NCI-H2227 (cell line): ENCODE results near the gene OR5P2.
"Not testable (repeated sequence)": the region's sequence is repeated elsewhere in the genome, so short reads cannot be mapped to it uniquely, and the experiment has no call there.

Experiments
- DNase-seq: peaks from one replicate; lab custom pipeline; 2025; ENCODE audit not compliant: unreplicated experiment; lab: John Stamatoyannopoulos, UW

The OR5P2 gene, protein sequence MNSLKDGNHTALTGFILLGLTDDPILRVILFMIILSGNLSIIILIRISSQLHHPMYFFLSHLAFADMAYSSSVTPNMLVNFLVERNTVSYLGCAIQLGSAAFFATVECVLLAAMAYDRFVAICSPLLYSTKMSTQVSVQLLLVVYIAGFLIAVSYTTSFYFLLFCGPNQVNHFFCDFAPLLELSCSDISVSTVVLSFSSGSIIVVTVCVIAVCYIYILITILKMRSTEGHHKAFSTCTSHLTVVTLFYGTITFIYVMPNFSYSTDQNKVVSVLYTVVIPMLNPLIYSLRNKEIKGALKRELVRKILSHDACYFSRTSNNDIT

DNA sequence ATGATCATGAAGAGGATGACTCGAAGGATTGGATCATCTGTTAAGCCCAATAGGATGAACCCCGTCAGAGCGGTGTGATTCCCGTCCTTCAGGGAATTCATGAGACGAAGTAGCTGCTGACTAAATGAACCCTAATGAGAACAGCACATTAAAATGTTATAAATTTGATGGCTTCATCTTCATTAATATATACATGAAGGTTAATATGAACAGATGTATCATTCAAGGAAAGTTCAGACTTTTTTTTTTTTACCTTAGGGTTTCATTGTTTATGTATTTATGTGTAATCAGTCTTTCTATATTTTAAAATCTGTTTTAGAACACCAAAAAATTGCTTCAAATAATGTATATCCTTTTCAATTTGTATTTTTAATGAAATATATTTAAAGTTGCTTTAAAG lies at the start of gene OR5P2:
Gene OR5P2 (minus strand): TSS at position 101 of the 400 bp plus-strand sequence. CDS start 0 bp downstream, at position 101.
- no peak for DNase-seq

DNA sequence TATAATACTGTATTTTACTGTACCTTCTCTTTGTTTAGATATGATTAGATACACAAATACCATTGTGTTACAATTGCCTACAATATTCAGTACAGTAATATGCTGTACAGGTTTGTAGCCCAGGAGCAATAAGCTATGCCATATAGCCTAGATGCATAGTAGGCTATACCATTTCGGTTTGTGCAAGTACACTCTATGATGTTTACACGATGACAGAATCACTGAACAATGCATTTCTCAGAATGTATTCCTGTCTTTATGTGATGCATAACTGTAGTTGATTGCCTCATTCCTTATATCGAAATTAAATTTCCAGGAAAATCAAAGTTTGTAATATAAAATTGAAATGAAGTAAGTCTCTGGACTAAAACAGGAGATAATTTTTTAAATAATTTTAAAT lies 49.3 kb upstream of the OR5P2 start:
- DNase-seq, result no peak

DNA sequence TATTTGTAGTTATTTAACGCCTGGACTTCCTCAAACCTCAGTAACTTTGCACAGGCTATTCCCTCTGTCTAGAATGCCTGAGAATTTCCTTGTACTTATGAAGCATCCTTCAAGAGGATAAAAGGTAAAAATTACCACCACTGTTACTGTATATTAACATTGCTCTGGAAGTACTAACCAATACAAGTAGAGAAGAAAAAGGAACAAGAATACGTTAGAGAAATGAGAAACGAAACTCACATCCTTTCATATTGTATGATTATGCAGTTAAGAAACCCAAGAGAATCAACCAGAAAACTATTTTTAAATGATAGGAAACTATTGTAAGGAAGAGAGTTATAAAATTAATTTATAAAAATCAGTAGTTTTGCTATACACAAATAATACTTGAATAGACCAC lies 48.2 kb upstream of the OR5P2 start:
- no peak for DNase-seq

DNA sequence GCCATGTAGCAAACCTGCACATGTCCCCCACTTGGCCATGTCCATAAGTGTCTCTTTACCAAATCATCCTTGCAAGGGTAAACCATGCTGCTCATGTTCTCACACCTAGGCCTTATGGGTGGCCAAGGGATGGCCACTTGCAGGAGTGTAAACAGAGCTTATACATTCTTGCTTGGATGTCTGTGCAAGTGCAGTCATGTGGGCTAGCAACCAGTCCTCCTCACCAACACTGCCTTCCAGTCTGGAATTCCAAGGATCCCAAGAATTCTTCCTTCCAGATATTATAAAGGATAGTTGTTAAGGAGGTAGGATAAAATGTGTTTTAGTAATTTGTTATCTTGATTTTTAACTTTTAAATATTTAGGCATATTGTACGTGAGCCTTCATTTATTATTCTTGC lies 47.8 kb upstream of the OR5P2 start:
- no peak for DNase-seq

DNA sequence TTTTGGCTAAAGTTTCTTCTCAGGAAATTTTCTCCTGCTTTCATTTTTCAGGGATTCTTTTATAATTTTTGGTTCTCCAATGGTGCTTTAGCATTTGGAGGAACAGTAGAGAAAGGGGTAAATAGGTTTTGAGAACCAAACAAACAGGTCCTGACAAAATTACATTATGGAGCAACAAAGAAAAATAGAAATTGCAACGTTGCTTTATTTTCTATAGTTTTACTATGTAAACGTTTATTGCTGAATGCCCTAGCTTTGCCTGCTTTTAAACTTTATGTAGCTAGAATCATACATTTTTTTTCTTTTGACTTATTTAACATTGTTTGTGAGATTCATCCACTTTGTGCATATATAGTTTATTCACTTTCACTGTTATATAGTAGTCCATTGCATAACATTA lies 43.8 kb upstream of the OR5P2 start:
- DNase-seq, result no peak

DNA sequence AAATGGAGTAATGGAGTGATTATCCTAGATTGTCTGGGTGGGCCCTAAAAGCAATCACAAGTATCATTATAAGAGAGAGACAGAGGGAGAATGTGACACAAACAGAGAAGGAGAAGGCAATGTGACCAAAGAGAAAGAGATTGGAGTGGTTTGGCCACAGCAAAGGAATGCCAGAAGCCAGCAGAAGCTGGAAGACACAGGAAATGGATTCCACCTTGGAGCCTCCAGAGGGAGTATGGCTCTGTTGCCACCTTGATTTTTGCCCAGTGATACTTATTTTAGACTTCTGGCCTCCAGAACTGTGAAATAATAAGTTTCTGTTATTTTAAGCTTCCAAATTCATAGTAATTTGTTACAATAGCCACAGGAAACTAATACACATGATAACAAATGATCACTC lies 36.8 kb upstream of the OR5P2 start:
- no peak for DNase-seq

DNA sequence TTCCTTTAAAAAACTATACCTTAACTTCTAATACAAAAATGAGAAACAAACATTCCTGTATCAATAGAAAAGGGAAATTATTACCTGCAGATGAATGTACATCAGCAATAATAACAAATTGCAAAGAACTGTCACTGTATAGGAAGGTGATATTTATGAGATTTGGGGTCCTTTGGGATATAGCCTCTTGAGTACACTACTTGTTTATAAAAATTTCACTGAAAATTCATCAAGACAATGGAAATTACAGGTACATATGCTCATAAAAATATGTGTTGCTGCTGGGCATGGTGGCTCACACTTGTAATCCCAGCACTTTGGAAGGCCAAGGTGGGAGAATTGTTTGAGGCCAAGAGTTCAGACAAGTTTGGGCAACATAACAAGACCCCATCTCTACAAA lies 34.0 kb upstream of the OR5P2 start, which contains the start of gene OR5P3:
Gene OR5P3 (minus strand): TSS at position 101 of the 400 bp plus-strand sequence.
- DNase-seq, result no peak

DNA sequence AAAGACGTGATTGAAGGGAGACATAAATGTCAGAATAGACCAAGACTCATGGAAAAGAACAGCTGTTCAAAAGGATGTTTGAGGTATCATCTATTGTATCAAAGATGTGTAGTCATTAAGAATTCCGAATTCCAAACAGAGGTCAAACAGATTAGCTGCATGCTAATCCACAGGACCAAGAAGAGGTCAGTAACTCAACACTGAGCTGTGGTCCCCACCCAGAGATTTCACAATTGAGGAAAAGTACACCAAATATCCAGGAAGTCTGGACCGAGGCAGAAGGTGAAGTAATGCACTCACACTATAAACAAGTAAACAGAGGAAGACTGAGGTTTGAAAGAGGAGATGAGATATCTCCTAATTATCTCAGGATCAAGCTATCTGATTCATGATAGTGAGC lies 29.6 kb upstream of the OR5P2 start:
- no peak for DNase-seq

DNA sequence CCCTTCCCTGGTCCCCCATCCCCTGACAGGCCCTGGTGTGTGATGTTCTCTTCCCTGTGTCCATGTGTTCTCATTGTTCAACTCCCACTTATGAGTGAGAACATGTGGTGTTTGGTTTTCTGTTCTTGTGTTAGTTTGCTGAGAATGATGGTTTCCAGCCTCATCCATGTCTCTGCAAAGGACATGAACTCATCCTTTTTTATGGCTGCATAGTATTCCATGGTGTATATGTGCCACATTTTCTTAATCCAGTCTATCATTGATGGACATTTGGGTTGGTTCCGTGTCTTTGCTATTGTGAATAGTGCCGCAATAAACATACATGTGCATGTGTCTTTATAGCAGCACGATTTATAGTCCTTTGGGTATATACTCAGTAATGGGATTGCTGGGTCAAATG lies 23.7 kb upstream of the OR5P2 start:
- not testable (repeated sequence) for DNase-seq

DNA sequence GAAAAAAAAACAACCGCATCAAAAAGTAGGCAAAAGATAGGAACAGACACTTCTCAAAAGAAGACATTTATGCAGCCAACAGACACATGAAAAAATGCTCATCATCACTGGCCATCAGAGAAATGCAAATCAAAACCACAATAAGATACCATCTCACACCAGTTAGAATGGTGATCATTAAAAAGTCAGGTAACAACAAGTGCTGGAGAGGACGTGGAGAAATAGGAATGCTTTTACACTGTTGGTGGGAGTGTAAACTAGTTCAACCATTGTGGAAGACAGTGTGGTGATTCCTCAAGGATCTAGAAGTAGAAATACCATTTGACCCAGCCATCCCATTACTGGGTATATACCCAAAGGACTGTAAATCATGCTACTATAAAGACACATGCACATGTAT lies 18.2 kb upstream of the OR5P2 start:
- not testable (repeated sequence) for DNase-seq

DNA sequence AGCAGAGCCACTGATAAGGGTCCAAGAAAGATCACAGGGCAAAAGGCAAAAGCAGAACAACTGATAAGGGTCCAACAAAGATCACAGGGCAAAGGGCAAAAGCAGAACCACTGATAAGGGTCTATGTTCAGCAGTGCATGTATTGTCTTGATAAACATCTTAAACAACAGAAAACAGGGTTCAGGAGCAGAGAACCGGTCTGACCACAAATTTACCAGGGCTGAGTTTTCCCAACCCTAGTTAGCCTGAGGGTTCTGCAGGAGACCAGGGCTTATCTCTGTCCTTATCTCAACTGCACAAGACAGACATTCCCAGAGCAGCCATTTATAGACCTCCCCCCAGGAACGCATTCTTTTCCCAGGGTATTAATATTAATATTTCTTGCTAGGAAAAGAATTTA lies 13.6 kb upstream of the OR5P2 start:
- DNase-seq, result not testable (repeated sequence)

DNA sequence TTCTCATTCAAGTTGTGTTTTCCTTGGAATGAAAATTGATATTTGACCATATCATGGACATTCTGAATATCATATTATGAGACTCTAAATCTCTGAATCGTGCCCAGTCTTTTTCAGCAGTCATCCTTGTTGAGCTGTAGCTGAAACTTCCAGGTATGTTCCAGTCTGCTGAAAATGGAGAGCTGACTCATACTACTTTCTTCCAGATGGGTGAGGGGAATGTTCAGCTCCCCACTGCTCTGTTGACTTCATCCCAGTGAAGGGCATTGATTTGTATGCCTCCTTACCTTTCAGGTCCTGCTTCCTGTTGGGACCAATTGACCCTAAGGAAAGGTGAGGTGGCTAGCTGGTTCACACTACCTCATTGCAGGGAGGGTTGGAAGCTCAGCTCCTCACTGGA lies 3.5 kb downstream of the OR5P2 start:
- DNase-seq, result no peak

DNA sequence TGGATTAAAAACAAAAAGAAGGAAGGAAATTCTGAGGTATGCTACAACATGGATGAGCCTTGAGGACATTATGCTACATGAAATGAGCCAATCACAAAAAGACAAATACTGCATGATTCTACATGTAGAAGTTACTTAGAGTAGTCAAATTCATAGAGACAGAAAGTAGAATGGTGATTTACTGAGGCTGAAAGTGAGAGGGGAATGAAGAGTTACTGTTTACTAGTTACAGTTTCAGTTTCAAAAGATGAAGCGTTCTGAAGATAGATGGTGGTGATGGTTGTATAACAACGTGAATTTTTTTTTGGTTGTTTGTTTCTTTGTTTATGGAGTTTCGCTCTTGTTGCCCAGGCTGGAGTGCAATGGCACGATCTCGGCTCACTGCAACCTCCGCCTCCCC lies 9.5 kb downstream of the OR5P2 start:
- DNase-seq, result no peak

DNA sequence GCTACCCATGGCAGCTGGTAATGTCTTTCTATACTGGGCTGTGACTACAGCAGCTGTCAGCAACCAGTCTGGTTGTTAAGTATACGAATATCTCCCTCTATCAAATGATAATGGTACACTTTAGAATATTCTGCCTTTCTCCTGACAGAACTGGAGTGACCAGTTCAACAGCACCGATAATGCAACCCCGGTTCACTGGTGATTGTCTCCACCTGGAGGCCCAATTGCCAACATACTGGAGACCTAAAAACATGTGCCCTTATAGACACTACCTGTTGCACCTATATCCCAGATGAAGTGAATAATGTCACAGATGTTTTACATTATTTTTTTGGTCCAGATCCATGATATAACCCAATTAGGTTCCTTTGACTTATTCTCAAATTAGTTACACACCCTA lies 21.1 kb downstream of the OR5P2 start:
- DNase-seq, result no peak

DNA sequence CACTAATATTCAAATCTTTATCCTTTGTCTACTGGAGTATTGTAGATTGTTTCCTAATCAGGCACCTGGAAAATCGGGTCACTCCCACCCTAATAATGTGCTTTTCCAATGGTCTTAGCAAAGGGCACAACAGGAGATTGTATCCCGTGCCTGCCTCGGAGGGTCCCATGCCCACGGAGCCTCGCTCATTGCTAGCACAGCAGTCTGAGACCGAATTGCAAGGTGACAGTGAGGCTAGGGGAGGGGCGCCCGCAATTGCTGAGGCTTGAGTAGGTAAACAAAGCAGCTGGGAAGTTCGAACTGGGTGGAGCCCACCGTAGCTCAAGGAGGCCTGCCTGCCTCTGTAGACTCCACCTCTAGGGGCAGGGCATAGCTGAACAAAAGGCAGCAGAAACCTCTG lies 32.4 kb downstream of the OR5P2 start:
- DNase-seq, result not testable (repeated sequence)

DNA sequence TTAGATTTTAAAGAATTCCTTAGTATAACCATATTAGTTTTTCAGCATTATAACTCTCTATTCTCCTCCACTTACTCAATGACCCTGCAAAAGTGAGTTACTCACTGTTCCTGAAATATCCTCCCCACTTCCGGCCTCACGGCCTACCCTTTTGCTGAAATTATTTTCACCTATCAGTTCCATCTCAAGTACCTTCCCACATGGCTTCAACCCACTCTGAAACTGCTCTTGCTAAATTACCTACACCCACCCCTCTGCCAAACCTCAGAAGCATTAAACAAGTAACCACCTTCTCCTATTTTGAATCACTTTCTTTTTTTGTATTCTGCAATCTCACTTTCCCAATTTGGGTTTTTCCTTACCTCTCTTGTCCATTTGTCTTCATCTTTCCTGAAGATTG lies 37.7 kb downstream of the OR5P2 start:
- no peak for DNase-seq

DNA sequence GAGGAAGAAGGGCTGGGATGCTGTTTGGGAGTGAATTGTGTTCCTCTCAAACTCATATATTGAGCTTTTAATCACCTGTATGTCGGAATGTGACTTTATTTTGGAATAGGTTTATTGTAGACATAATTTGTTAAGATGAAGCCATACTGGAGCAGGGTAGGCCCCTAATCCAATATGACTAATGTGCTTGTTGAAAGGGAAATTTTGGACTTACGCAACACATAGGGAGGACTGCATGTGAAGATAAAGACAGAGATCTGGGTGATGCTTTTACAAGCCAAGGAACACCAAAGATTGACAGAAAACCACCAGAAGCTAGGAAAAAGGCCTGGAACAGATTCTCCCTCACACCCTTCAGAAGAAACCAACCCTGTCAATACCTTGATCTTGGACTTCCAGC lies 47.3 kb downstream of the OR5P2 start:
- no peak for DNase-seq
